HG03039 (cell line): ENCODE data around the gene ZNF771.

Experiments used
- ATAC-seq: cut with Tn5 transposase; IDR thresholded peaks from one replicate; pipeline ENCODE4 v1.9.1; 2021; ENCODE audit warnings: mild to moderate bottlenecking, moderate library complexity; ENCODE audit not compliant: unreplicated experiment

Gene ZNF771

GRCh38 chr16:30397776-30398660 lies 9.4 kb upstream of the ZNF771 start:
- ATAC-seq = no peak

- no peak for ATAC-seq
Observed at GRCh38 chr16:30398661-30399434, 8.6 kb upstream of the ZNF771 start.

DNA sequence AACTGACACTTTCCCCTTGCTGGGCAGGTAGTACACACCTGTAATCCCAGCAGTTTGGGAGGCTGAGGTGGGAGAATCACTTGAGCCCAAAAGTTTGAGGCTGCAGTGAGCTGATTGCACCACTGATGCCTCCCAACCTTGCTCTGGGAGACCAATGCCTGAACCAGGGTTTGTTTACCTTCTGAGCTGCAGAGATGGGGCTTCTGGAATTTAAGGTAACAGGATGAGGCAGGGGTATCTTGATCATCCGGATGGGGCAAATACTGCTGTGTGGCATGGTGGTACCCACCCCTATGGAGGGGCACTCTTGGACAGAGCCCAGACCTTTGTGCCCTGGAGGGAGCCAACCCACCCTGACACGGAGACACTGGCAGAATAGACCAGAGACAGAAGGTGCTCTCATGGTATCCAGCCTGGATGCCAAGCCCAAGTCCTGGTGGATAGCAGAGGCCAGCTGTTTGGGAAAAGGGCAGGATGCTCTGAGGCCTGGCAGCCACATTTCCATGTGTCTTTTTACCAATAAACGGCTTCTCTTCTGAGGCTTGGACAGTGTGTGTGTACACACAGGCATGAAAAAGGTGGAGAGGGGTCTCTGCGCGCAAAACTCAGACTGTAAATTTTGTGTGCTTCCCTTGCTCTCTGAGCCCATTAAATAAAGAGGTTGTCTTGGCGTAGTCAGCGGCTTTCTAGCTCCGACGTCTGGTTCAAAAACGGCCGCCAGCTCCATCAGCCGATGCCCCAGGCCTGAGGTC lies 7.8 kb upstream of the ZNF771 start:
- ATAC-seq = no peak

GRCh38 chr16:30401768-30402425 lies 5.5 kb upstream of the ZNF771 start:
- no peak for ATAC-seq

DNA sequence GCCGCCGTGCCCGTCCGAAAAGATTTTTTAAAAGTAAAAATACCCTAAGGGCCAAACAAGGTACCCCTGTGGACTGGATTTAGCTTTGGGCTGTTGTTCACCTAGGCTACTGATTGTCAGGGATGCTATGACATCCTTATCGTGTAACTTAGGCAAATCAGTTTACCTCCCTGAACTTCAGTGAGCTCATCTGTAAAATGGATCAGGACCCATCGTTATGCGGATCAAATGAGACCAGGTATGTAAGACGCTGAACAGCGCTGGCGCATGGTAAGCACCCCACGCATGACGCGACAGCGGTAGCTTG lies 658 bp upstream of the ZNF771 start:
- no peak for ATAC-seq

DNA sequence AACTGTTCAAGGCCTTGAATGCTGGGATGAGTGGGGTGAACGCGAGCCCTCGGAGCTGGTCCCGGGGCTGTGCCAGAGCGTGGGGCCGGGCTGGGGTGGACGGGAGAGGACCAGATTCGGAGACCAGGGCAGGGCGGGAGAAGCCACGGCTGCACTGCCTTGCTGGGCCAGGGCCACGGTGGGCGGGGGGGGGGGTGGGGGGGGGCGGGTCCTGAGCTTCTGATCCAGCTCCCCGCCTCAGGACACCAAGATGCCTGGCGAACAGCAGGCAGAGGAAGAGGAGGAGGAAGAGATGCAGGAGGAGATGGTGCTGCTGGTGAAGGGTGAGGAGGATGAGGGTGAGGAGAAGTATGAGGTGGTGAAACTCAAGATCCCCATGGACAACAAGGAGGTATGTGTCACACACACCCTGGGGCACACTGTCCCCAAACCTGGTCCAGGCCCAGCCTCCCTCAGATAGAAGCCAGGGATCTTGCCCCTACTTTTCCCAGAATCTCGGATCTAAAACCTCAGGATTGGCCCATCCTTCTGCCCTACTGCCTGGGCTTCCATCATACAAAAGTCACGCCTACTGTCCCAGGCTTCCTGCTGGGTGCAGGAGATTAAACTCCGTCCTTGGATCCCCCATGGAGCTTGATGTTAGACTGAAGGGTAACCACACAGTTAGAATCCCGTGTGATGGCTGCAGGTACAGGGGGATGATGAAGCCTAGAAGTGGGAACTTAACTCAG lies 563 bp downstream of the ZNF771 start:
- ATAC-seq = no peak

- ATAC-seq = no peak
Observed at GRCh38 chr16:30409125-30410060, 2.0 kb downstream of the ZNF771 start.

DNA sequence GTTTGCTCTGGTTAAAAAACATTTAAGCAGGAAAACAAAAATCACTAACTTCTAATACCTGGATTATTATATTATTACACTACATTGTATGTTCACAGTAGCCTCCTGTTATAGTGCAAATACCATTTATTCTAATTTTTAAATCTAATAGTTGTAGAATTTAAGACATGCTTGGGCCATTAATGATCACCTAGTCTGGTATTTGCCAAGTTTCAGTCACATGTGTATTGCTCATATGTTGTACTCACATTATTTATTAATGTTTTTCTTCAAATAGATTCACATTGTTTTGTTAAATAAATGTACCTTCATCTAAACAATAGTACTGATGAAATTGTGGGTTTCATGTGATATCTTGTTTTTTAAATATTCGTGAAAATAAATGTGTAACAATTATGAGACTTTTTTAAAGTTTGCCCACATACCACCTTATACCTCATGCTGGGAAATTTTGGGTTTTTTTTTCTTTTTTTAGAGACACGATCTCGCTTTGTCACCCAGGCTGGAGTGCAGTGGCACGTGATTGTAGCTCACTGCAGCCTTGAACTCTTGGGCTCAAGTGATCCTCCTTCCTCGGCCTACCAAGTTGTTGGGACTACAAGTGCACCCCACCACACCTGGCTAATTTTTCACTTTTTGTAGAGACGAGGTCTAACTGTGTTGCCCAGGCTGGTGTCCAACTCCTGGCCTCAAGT lies 5.9 kb downstream of the ZNF771 start:
- ATAC-seq = no peak

GRCh38 chr16:30414159-30414558 lies 6.8 kb downstream of the ZNF771 start:
- no peak for ATAC-seq

- ATAC-seq = no peak
Observed at GRCh38 chr16:30416047-30416603, 8.7 kb downstream of the ZNF771 start.

DNA sequence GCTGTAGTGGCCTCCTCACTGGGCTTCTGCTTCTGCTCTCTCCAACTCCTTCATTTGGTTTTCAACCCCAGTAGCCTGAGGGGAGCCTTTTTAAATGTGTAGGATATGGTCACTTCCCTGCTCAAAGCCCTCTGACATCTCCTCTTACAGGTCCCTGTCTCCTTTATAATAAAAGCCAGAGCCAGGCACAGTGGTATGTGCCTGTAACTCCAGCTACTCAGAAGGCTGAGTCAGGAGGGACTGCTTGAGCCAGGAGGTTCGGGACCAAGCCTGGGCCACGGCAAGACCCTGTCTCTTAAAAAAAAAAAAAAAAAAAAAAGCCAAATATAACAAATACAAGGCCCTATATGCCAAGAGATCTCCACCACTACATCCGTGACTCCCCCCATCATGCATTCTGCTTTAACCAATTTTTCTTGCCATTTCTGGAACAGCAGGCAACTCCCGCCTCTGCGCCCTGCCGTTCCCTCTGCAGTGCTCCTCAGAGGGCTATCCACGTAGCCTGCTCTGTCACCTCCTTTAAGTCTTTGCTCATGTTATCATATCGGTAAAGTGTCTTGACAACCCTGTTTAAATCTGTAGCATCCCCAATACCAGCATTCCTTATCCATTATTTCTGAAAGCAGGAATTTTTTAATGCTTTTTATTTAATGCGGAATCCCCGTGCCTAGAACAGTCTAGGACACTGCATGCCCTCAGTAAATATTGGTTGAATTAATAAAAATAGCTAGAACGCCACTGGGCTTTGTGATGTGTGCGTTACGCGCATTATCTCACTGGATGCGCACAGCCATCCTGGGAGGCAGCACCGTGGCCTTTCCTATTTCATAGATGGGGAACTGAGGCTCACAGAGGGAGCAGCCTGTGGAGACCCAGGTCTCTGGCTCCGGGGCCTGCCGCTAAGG lies 9.5 kb downstream of the ZNF771 start:
- ATAC-seq = no peak

GRCh38 chr16:30417529-30418349 lies 10.3 kb downstream of the ZNF771 start:
- ATAC-seq = peak; percentile 74

GRCh38 chr16:30418350-30419181 lies 11.2 kb downstream of the ZNF771 start:
- ATAC-seq = no peak

GRCh38 chr16:30421010-30421409 lies 13.6 kb downstream of the ZNF771 start:
- no peak for ATAC-seq

- no peak for ATAC-seq
Observed at GRCh38 chr16:30428055-30428454, 20.6 kb downstream of the ZNF771 start.

DNA sequence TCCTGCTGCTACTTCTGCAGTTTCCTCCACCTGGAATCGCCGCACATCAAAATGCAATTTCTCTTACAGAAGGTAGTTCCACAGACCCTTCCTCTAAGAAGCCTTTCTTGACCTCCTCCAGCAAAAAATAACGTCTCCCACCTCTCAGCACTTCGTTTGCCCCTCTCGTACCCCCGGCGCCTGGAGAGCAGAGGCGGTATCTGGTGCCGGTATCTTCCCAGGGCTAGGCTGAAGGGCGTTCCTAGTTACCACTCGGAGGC lies 21.9 kb downstream of the ZNF771 start:
- no peak for ATAC-seq
